HG03108 (cell line): ENCODE data around the gene ZBTB14.

ENCODE experiments used
- ATAC-seq: cut with Tn5 transposase; IDR thresholded peaks from one replicate; pipeline ENCODE4 v1.9.1; 2021; ENCODE audit warnings: moderate library complexity; ENCODE audit not compliant: unreplicated experiment

The ZBTB14 gene

GRCh38 chr18:5295231-5295920 lies at the start of gene ZBTB14:
TSS of gene ZBTB14 (minus strand) at chr18:5295726. CDS start at chr18:5293246, 2,480 bp downstream.
- ATAC-seq, result peak; percentile 28

- ATAC-seq, result no peak
Measured at GRCh38 chr18:5339202-5339834, 43.8 kb upstream of the ZBTB14 start.

DNA sequence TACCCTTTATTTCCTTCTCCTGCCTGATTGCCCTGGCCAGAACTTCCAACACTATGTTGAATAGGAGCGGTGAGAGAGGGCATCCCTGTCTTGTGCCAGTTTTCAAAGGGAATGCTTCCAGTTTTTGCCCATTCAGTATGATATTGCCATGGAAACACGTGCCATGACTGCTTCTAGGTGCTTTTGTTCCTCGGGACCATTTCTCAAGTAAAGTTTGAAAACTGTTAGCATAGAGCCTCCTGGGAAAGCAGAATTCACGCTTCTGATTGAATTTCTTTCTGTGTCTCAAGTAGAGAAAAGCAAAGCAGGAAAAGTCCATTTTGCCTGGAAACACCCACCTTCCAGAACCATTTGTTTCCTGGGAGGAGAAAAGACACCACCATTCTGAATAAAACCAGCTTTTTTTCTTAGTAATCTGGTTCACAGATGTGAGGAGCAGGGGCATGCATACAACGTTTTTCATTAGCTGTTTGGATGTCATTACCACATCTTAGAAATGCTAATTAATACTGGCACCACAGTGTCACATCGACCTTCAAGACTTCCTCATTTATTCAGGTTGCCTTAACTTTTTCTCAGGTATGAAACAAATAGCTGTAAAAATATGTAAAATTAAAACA lies 39.0 kb upstream of the ZBTB14 start:
- no peak for ATAC-seq

DNA sequence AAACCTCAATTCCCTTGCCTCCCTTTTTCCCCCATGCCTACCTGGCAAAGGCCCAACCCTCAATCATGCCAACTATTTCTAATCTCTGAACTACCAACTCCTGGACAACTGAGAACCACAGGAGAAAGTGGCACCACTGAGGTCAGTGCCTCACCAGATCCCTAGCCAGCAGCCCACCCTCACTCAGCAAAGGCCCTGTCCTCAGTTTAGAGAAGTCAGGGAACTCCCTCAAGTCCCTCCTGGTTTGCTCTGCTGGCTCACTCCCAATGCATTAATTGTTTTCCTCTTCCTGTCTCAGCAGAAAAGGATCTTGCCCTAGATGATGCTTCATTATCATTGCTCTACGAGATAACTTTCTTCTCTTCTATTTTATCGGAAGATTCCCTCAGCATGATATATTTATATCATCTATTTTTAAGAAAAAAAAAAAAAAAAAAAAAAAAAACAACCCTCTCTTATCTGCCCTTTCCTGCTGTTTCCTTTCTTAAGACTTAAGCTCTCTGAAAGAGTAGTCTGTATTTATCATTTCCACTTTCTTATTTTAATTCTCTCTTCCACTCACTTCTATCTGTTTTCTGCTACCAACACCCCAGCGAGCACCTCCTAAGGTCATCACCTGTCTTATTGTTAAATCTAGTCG lies 22.7 kb upstream of the ZBTB14 start:
- ATAC-seq, result no peak

GRCh38 chr18:5317186-5317585 lies 21.7 kb upstream of the ZBTB14 start:
- ATAC-seq, result no peak

GRCh38 chr18:5315838-5316237 lies 20.3 kb upstream of the ZBTB14 start:
- no peak for ATAC-seq

DNA sequence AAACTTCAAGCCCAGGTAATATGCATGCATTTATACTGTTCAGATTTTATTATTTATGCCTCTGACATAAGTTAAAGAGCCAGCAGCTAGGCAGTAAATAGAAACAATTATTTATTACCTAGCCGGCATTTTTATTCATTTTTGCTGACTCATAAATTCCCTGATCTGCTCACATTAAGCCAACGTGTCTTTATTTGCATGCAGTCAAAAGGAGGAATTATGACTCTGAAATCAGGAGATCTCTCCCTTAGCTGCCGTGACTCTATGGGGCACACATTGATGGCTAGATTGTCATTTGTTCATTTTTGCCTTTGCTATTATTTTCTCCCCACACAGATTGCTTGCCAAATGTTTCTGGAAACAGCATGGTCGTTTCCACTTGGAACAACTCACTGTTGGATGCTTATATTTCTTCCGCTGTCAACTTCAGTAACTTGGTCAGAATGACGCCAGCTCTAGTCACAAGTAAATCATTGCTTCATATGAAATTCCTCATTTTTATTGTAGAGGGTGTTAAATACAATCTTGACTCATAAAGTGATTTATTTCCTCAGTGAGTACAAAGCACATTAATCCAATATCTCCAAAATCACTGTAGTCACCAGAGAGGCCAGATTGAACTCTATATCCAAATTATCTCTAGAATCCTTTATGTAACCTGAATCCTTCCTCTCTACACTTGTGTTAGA lies 15.9 kb upstream of the ZBTB14 start:
- ATAC-seq, result no peak

- peak; percentile 92 for ATAC-seq
Measured at GRCh38 chr18:5309888-5310470, 14.5 kb upstream of the ZBTB14 start.

DNA sequence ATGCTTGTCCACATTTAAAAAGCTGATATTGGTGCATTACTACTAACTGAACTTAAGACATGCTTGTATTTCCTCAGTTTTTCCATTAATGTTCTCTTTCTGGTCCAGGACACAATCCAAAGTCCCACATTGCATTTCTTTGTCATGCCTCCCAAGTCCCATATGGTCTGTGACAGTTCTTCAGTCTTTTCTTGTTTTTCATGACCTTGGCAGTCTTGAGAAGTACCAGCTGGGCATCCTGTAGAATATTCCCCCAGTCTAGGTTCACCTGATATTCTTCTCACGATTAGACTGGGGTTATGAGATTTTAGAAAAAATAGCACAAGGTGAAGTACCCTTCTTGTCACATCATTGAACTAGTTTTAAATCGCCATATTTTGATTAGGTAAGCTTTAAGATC lies 10.3 kb upstream of the ZBTB14 start:
- no peak for ATAC-seq

DNA sequence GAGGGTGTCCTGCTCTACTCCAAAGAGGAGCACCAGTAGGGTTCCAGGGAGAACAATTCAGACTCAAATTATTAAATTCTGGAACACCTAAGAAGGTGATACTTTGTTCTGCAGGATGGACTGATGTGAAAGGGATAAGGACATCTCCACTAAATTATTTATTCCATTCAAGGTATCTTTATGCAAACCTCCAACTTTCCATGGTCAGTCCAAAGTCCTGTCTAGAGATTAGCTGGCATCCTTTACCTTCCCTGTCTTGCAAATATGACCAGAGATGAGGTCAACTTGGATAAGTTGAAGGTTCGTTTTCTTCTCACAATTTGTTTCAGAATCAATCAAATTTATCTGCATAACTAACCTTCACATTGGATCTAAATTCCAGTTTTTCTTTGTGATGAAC lies 8.7 kb upstream of the ZBTB14 start:
- no peak for ATAC-seq

DNA sequence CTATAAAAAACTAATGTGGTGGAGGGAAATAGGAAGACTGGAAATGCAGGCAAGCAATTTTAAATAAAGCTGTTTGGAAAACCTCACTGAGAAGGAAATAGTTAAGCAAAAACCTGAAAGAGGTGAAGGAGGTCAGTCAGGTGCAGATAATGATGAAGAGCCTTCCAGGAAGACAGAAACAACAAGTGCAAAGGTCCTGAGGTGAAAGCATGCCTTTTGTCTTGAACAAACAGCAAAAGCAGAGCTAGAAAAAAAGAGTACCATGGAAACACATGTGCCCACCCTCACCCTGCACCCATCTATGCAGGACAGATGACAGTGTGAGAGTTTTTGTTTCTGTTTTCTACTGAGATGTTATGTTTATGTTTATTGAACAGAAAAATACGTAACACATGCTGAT lies 8.1 kb upstream of the ZBTB14 start:
- ATAC-seq, result no peak

GRCh38 chr18:5302606-5303005 lies 7.1 kb upstream of the ZBTB14 start:
- ATAC-seq, result no peak

DNA sequence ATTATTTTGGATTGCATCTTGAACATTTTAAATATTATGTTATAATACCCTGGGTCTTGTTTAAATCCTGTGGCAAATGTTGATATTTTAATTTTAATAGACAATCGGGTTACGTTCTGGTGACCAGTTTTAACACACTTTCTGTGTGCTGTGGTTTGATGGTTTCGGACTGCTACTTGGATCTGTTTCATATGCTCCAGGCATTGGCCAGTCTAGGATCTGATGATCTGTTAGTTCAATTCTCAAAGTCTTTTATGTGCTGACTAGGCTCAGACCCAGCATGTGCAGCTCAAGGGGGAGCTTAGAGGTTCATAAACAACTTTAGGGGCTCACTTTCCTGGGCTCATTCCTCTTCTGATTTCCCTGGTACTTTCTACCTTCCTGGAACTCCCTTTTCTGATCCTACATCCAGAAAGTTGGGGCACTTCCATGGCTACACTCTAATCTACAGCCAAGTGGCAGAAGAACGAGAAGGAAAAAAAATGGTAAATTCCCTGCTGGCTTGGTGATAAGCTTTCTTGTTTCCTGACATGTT lies 5.0 kb upstream of the ZBTB14 start:
- ATAC-seq, result no peak

DNA sequence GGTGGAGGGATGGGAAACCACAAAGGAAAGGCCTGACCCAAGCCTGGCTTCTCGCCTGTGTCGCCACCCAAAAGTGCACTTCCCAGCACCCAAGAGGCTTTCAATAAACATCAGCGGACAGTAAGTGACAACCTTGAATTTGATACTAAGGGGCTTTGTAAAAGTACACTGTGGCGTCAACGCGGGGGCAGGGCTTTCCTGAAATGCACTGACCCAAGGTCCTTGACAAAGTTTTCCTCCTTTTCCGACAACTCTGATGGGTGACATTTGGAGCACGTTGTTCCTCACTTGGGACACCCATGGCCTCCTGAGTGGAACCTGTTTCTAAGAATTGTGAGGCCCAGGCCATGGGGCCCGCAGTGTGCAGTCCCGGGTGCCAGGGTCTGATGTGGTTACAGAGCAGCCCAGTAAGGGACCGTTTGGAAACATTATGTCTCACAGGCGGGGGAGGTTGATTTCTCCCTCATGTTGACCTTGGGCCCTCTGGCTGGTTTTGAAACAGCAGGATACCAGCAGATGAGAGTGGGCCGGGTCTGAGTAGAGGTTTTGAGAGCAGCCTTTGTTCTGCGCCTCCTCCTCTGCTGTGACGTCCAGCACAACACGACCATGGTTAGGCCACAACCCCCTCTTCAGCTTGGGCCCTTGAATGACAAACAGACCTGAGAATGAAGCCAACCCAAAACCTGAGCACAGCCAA lies 2.8 kb upstream of the ZBTB14 start:
- no peak for ATAC-seq

- ATAC-seq, result no peak
Measured at GRCh38 chr18:5297597-5297996, 2.1 kb upstream of the ZBTB14 start.

GRCh38 chr18:5296706-5297320 lies 1.3 kb upstream of the ZBTB14 start:
- peak; percentile 12 for ATAC-seq

DNA sequence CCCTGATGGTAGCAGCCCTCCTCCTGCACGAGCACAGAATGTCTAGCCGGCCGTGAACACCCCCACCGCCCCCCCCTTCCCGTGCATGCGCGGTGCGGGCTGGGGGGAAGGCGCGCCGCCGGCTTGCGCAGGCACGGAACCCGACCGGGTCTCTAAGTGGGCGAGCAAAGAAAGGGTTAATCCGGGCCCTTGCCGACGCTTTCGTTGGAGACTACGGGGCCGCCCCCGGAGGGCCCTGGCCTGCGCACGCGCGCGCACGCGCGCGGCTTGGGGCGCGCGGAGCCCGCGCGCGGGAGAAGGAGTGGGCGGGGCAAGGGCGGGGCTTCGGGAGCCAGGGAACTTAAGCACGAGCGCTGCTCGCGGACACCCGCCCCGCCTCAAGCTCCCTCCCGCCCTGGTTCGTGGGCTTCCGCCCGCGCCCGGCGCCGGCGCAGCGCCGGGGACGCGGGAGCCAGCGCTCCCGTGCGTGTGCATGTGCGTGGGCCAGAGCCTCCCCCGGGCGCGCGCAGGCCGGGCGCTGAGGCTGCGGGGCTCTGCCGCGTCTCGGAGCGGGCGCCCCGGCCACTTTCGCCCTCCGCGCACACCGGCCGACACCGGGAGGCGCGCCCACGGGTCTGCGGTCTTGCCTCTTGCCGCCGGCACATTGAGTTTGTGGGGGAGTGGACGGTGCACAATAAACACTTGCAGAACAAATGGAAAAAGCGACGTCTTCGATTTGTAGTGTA lies 617 bp upstream of the ZBTB14 start:
- ATAC-seq, result peak; percentile 64

- peak; percentile 2 for ATAC-seq
Measured at GRCh38 chr18:5294457-5295230, 882 bp downstream of the ZBTB14 start.
